HCT116 (cell line): ENCODE measurements around the gene SAMD15. TPM values are rescaled to one million over a fixed set of nuclear protein-coding genes. Genes with fewer than 3 reads are reported as not detected.

Source experiments
- ATAC-seq: fragments of 200-7000 bp; cut with Tn5 transposase; 2 replicates; pipeline ENCODE4 v1.9.1; 2020; ENCODE audit warnings: mild to moderate bottlenecking, moderate library complexity
- BruUV-seq: library from RNA; stranded (reverse); fragments of 400-500 nt; replicated peaks from 2 replicates; lab custom pipeline; 2021; lab: Mats Ljungman, UMichigan
- CTCF ChIA-PET: fragments of 300-600 bp; sonication (Branson Sonifier 250); formaldehyde crosslinking; loops from one replicate; lab custom pipeline; 2021; ENCODE audit warnings: antibody characterized with exemption; lab: Charles Lee
- POLR2A ChIA-PET: fragments of 300-600, 350-600 bp; sonication (Branson Sonifier 250); formaldehyde crosslinking; loops from one replicate; lab custom pipeline; 2021; ENCODE audit warnings: antibody characterized with exemption; lab: Charles Lee
- RAD21 ChIA-PET, 2 experiments: fragments of 300-600 bp; sonication (Branson Sonifier 250); formaldehyde crosslinking; loops; one replicate each; lab custom pipeline; 2023; ENCODE audit warnings: low total read pairs in 2 of 2; ENCODE audit not compliant: uncharacterized antibody in 2 of 2, unreplicated experiment in 2 of 2, low non-redundant PET in 1 of 2; lab: Charles Lee
- DNase-seq: peaks from one replicate; pipeline ENCODE4 v3.0.0-alpha.2; 2010; ENCODE audit warnings: low read depth, low spot score
- H2AFZ ChIP-seq: fragments of 200-600 bp; shearing (Covaris generic), sonication (generic); 2 replicates; pipeline ENCODE4 v1.6.1; 2017; ENCODE audit warnings: low read depth, mixed run types, mixed read lengths, antibody characterized with exemption, low read length; ENCODE audit not compliant: poor library complexity, severe bottlenecking
- H3K27ac ChIP-seq: 2 replicates; pipeline ENCODE4 v1.5.1; 2012; ENCODE audit warnings: low read depth, low read length
- H3K27me3 ChIP-seq: fragments of 200-600 bp; sonication (generic); 2 replicates; pipeline ENCODE4 v1.6.1; 2016; ENCODE audit warnings: mixed run types, low read length, mixed read lengths; ENCODE audit not compliant: insufficient read depth
- H3K36me3 ChIP-seq, 2 experiments: fragments of 200-500 bp in 1 of 2; fragments of 200-600 bp in 1 of 2; sonication (Bioruptor generic) in 1 of 2; sonication (generic) in 1 of 2; 2 replicates each; pipeline versions ENCODE4 v1.5.1 to v1.6.1; 2014 to 2016; ENCODE audit warnings: low read length in 2 of 2, inconsistent platforms in 1 of 2, mixed read lengths in 1 of 2, mixed run types in 1 of 2; ENCODE audit not compliant: insufficient read depth in 2 of 2, control insufficient read depth in 1 of 2
- H3K4me1 ChIP-seq, 2 experiments: fragments of 200-600 bp in 1 of 2; sonication (generic) in 1 of 2; 2 replicates each; pipeline versions ENCODE4 v1.5.1 to v1.6.1; 2012 to 2017; ENCODE audit warnings: low read length in 2 of 2, inconsistent platforms in 1 of 2, mild to moderate bottlenecking in 1 of 2, mixed read lengths in 1 of 2, mixed run types in 1 of 2, moderate library complexity in 1 of 2; ENCODE audit not compliant: insufficient read depth in 2 of 2, control insufficient read depth in 1 of 2
- H3K4me2 ChIP-seq: fragments of 200-600 bp; sonication (generic); 2 replicates; pipeline ENCODE4 v1.6.1; 2017; ENCODE audit warnings: mixed run types, low read length, mixed read lengths
- H3K4me3 ChIP-seq, 2 experiments: fragments of 200-600 bp in 1 of 2; sonication (generic) in 1 of 2; replicated peaks in 1 of 2; 2 replicates each; pipeline ENCODE4 v1.5.1; 2011 to 2016; ENCODE audit warnings: low read length in 2 of 2, control low read depth in 1 of 2, low read depth in 1 of 2, mild to moderate bottlenecking in 1 of 2, mixed read lengths in 1 of 2, mixed run types in 1 of 2
- H3K79me2 ChIP-seq: fragments of 200-600 bp; sonication (generic); 2 replicates; pipeline ENCODE4 v1.6.1; 2017; ENCODE audit warnings: mild to moderate bottlenecking, mixed run types, low read length, moderate library complexity, mixed read lengths; ENCODE audit not compliant: insufficient read depth
- H3K9ac ChIP-seq: fragments of 200-600 bp; sonication (generic); 2 replicates; pipeline ENCODE4 v1.6.1; 2016; ENCODE audit warnings: low read length, mixed read lengths
- H3K9me2 ChIP-seq: fragments of 200-600 bp; sonication (generic), shearing (Covaris generic); 2 replicates; pipeline ENCODE4 v1.6.1; 2017; ENCODE audit warnings: mixed run types, mild to moderate bottlenecking, moderate library complexity; ENCODE audit not compliant: insufficient read depth
- H3K9me3 ChIP-seq, 2 experiments: fragments of 200-500 bp in 1 of 2; fragments of 200-600 bp in 1 of 2; sonication (Bioruptor generic) in 1 of 2; sonication (generic) in 1 of 2; 2 replicates each; pipeline ENCODE4 v1.6.1; 2014 to 2017; ENCODE audit warnings: low read length in 2 of 2, mixed read lengths in 2 of 2, inconsistent platforms in 1 of 2, low read depth in 1 of 2, mild to moderate bottlenecking in 1 of 2, mixed run types in 1 of 2, moderate library complexity in 1 of 2; ENCODE audit not compliant: control insufficient read depth in 1 of 2, insufficient read depth in 1 of 2
- H4K20me1 ChIP-seq: fragments of 200-600 bp; sonication (generic), shearing (Covaris generic); 2 replicates; pipeline ENCODE4 v1.6.1; 2017; ENCODE audit warnings: mixed run types, mild to moderate bottlenecking, moderate library complexity; ENCODE audit not compliant: insufficient read depth
- ATF3 ChIP-seq: IDR thresholded peaks from 2 replicates; pipeline ENCODE4 v1.6.1; 2012
- CEBPB ChIP-seq: IDR thresholded peaks from 2 replicates; pipeline ENCODE4 v1.6.1; 2012; ENCODE audit warnings: low read depth
- ELF1 ChIP-seq: IDR thresholded peaks from 2 replicates; pipeline ENCODE4 v1.6.1; 2012; ENCODE audit warnings: low read depth, borderline replicate concordance
- FOSL1 ChIP-seq: IDR thresholded peaks from 2 replicates; pipeline ENCODE4 v1.6.1; 2012; ENCODE audit warnings: low read depth
- JUND ChIP-seq: IDR thresholded peaks from 2 replicates; pipeline ENCODE4 v1.6.1; 2012
- SIN3A ChIP-seq: IDR thresholded peaks from 2 replicates; pipeline ENCODE4 v1.6.1; 2012; ENCODE audit warnings: low read depth
- SP1 ChIP-seq: IDR thresholded peaks from 2 replicates; pipeline ENCODE4 v1.6.1; 2012; ENCODE audit warnings: low read depth
- YY1 ChIP-seq: IDR thresholded peaks from 2 replicates; pipeline ENCODE4 v1.6.1; 2011; ENCODE audit warnings: low read length, low read depth, moderate library complexity, mild to moderate bottlenecking; ENCODE audit not compliant: insufficient replicate concordance; ENCODE audit errors: extremely low read depth
- ZFX ChIP-seq: fragments of 450-650 bp; IDR thresholded peaks from 2 replicates; pipeline ENCODE4 v1.6.1; 2017
- ZNF274 ChIP-seq: fragments of 200-500 bp; sonication (Bioruptor generic); IDR thresholded peaks from 2 replicates; pipeline ENCODE4 v1.6.1; 2014; ENCODE audit warnings: mild to moderate bottlenecking, low read depth, low read length, inconsistent platforms
- intact Hi-C: fragments of 100-400 bp; cut with micrococcal nuclease; formaldehyde crosslinking; loops from 2 replicates; pipeline ENCODE4 v1.10.0; 2022
- total RNA-seq: library from RNA; stranded (reverse); gene quantifications from one replicate; pipeline ENCODE4 v1.2.1, GENCODE V29; 2021; ENCODE audit not compliant: unreplicated experiment
- TF ChIP-seq, protein P1 (sequence below): IDR thresholded peaks from 2 replicates; pipeline ENCODE4 v1.6.1; 2012
- TF ChIP-seq, protein P2 (sequence below): IDR thresholded peaks from 2 replicates; pipeline ENCODE4 v1.6.1; 2012; ENCODE audit warnings: low read depth

Gene SAMD15
- total RNA-seq, 1 experiment from 2014 or later: 1.9 TPM

- Histone ChIP-seq H3K4me2 (no peak overlapping the region), H4K20me1 (no peaks in the 10 kb centered on the region), H3K9me2 (no peaks in the 10 kb centered on the region), H3K36me3 (peaks cover under 1 to 10% of the 10 kb centered on the region in 2 experiments; a peak in 1 of 4 replicates), H3K4me1 (no peaks in the 10 kb centered on the region), H3K27me3 (no peaks in the 10 kb centered on the region), H3K4me3 (no peak overlapping the region), H3K27ac (no peak overlapping the region), H2AFZ (no peak overlapping the region), H3K79me2 (no peaks in the 10 kb centered on the region), H3K9me3 (no peaks in the 10 kb centered on the region), H3K9ac (no peak overlapping the region)
- BruUV-seq: no TSS peak
- ChIA-PET RAD21 (no interaction called here), POLR2A (no interaction called here), CTCF (no interaction called here)
- DNase-seq: no peak
- ATAC-seq: no peak
- intact Hi-C loops: no loop called here
- TF ChIP-seq SP1: no peak
- no peak for TF ChIP-seq ZFX
- no peak for TF ChIP-seq ATF3
- TF ChIP-seq, protein P1, sequence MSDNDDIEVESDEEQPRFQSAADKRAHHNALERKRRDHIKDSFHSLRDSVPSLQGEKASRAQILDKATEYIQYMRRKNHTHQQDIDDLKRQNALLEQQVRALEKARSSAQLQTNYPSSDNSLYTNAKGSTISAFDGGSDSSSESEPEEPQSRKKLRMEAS: no peak
- TF ChIP-seq ZNF274: no peak
- TF ChIP-seq FOSL1: no peak
- TF ChIP-seq YY1: no peak
- TF ChIP-seq, protein P2, sequence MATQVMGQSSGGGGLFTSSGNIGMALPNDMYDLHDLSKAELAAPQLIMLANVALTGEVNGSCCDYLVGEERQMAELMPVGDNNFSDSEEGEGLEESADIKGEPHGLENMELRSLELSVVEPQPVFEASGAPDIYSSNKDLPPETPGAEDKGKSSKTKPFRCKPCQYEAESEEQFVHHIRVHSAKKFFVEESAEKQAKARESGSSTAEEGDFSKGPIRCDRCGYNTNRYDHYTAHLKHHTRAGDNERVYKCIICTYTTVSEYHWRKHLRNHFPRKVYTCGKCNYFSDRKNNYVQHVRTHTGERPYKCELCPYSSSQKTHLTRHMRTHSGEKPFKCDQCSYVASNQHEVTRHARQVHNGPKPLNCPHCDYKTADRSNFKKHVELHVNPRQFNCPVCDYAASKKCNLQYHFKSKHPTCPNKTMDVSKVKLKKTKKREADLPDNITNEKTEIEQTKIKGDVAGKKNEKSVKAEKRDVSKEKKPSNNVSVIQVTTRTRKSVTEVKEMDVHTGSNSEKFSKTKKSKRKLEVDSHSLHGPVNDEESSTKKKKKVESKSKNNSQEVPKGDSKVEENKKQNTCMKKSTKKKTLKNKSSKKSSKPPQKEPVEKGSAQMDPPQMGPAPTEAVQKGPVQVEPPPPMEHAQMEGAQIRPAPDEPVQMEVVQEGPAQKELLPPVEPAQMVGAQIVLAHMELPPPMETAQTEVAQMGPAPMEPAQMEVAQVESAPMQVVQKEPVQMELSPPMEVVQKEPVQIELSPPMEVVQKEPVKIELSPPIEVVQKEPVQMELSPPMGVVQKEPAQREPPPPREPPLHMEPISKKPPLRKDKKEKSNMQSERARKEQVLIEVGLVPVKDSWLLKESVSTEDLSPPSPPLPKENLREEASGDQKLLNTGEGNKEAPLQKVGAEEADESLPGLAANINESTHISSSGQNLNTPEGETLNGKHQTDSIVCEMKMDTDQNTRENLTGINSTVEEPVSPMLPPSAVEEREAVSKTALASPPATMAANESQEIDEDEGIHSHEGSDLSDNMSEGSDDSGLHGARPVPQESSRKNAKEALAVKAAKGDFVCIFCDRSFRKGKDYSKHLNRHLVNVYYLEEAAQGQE: no peak
- no peak for TF ChIP-seq JUND
- TF ChIP-seq CEBPB: no peak
- TF ChIP-seq ELF1: no peak
- TF ChIP-seq SIN3A: no peak
Observed at GRCh38 chr14:77344377-77344996, 32.7 kb upstream of the SAMD15 start.
